SKM-1 treated with dmso at 0.1 percent for 144 hours (cell line): Measurements from ENCODE around the gene PFN3.
A peak's percentile ranks its signal among the peaks of the same experiment; 100 is the strongest.
"Not testable (repeated sequence)": the region's sequence is repeated elsewhere in the genome, so short reads cannot be mapped to it uniquely, and the experiment has no call there.

Experiments used
- DNase-seq: peaks from one replicate; lab custom pipeline; 2025; ENCODE audit not compliant: unreplicated experiment; lab: John Stamatoyannopoulos, UW

PFN3 gene

DNA sequence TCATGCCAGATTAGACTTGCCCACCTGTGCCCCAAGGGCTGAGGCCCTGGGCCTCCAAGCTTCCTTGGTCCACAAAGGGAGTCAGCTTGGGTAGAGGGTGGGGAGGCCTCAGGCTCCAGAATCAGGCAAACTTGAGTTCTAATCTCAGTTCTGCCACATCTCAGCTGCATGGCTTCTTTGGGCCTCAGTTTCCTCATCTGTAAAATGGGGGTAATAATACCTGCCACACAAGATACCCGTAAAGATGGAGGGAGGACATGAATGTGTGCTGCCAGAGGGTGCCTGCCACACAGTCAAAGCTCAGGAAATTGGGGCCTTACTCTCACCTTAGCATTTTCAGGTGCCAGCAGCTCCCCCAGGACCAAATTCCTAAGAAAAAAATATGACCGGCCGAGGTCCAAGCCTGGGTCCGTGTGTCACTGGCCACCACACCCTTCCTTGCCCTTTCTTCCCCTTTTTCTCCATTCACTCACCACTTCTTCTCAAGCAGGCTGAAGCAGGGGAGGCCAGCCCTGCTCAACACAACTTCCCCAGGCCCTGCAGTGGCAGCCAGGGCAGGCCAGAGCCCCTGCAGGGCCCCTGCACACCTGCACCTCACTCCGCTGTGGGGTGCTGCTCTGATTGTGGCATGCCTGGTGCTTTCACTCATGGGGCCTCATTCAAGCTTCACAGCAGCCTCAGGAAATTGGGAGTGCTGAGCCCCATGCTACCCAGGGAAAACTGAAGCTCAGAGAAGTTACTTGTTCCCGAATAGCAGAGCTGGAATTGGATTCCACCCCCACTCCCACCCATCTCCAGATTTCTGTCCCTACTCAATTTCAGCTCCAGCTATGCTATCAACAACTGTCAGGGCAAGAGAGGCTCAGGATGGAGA is 38.8 kb downstream of the PFN3 start:
- peak; percentile 72 for DNase-seq

GRCh38 chr5:177360740-177361139 is 39.7 kb downstream of the PFN3 start:
- DNase-seq: not testable (repeated sequence)

DNA sequence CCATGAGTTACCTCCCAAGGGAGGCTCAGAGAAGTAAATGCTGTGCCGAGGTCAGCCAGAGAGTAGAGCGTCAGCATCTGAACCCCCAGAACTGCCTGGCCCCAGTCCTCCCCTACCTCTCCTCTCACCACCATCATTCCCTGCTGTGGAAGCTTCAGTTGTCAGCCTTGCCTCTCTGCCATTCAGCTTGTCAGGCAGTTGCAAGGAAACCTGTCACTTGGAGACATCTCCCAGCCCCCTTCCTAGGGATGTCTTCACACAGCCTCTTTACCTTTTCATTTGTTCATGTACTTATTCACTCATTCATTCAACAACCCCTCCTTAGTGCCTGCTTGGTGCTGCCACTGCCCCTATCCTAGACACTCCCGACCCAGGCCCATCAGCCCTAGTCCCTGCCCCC is 40.6 kb downstream of the PFN3 start:
- DNase-seq: no peak

GRCh38 chr5:177359451-177359851 is 41.0 kb downstream of the PFN3 start:
- DNase-seq: no peak

DNA sequence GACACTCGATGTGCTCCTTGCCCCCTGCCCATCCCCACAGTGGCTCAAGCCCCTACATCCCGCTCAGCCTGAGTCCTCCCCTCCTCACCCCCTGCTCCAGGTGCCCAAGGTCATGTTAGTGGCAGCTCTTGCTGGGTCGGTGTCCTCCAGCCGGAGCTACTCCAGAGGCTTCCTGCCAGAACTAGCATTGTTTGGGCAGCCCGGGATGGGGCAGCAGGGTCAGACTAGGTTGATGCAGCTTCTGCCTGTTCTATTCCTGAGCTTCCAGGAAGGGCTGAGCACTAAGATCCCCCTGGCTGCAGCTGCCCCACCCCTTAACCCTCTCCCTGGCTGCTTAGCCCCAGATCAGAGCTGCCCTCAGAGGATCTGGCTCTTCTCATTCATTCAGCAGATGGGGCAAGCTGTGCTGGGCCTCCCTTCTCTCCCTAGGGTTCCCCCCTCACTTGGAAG is 42.1 kb downstream of the PFN3 start:
- DNase-seq: no peak

DNA sequence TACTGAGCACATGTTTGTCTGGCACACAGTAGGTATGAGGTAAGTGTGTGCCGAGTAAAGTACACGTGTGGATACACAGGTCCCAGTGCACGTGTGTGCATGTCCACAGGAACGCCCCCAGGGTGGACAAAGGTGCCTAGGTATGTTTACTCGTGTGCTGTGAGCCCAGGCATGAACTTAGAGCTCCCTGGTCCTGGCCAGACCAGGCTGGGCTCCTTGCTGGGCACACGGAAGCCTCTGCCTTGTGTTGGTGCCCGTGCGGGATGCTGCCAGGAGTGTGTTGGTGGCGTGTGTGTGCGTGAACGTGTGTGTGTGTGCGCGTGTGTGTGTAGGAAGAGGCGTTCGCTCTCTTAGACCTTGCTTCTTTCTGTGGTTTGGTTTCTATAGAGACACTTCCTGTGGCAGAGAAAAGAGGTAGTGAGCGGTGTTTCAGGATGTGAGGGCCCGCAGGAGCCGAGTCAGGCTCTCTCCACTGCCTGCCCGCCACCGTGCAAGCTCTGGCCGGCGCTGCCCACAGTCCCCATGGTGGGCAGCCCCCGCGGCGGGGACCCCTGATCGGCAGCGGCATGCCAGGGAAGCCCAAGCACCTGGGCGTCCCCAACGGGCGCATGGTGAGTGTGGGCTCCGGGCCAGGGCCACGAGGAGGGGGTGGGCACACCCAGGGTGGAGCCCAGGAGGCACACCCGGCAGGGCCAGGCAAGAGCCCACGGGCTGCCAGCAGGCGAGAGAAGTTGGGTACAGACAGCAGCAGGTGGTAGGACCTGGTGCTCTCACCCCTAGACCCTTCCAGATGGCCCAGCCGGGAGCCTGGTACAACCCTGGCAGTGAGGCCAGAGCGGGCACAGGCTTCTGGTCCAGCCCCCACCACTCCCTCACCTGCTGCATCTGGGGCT is 42.8 kb downstream of the PFN3 start, which contains the start of gene RGS14:
RGS14 (plus strand) TSS at position 466 of the 893 bp plus-strand sequence; CDS start at position 567, 101 bp downstream.
- DNase-seq: peak; percentile 96

- DNase-seq: no peak
Measured at GRCh38 chr5:177357146-177357458, 43.4 kb downstream of the PFN3 start.

DNA sequence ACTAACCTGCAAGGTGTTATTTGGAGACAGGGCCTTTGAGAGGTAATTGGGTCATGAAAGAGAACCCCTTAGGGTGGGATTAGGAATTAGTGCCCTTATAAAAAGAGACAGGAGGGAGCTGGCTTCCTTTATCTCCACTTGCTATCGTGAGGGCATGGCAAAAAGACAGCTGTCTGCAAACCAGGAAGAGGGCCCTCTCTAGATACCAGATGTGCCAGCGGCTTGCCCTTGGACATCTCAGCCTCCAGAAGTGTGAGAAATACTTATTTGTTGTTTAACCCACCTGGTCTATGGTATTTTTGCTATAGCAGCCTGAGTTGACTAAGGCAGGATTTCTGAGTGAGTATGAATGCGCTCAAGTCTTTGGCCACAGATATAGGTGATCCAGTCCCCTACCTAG is 43.7 kb downstream of the PFN3 start:
- no peak for DNase-seq

GRCh38 chr5:177355868-177356168 is 44.6 kb downstream of the PFN3 start:
- peak; percentile 28 for DNase-seq

DNA sequence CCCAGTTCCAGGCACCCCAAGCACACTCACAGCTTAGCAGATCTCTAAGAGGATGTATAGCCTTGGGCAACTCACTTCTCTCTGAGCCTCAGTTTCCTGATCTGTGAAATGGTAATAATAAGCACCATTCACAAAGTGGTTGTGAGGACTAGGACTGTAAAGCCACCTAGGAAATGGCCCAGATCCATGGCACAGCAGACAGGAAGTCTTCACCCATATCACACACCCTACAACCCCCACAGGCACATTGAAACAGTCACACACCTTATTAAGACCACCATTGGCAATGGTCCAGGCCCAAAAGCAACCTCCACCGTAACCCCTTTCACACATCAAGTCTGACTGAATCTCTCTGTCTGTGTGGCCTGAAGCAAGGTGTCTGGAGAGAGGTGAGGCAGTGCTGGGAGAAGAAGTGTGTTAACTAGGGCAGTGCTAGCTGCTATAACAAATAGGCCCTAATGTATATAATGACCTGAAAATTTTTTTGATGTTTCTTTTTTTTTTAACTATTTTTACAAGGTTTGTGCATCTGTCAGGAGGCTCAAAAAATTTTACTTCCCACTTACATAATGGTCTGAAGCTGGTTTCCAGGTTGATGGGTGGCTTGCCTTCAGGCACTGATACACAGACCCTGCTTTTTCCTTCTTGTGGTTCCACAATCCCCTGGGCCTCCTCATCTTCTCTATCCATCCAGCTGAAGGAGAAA is 45.1 kb downstream of the PFN3 start:
- DNase-seq: no peak

DNA sequence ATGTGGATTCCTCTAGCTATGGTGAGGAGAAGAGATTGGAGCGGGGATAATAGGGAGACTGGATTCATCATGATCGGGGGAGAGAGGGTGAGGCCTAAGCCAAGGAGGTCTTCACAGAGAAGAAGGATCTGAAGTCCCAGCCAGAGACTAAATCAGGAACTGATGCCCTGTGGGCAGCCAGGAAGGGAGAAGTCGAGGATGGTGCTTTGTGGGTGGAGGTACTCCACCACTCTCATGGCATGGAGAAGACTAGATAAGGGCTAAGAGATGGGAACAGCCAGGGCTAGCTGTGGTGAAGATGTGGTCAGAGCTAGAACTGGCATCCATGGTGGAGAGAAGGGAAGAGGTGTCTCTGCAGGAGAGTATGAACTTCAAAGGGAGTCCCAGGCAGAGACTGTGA is 45.8 kb downstream of the PFN3 start:
- no peak for DNase-seq

DNA sequence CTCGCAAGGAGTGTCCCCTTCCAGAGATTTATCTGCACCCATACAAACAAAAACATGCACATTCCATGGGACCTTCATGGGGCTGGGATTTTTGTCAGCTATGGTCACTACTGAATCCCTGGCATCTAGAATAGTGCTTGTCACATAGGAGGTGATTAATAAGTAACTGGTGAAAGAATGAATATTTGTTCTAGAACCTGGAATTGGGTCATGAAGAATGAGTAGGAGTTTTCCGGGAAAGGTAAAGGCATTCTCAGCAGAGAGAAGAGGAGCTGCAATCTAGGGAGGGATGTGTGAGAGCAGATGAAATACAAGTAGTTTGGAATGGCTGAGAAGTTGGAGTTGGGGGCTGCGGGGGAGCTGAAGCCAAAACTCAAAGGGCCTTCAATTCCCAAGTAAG is 46.2 kb downstream of the PFN3 start:
- no peak for DNase-seq

DNA sequence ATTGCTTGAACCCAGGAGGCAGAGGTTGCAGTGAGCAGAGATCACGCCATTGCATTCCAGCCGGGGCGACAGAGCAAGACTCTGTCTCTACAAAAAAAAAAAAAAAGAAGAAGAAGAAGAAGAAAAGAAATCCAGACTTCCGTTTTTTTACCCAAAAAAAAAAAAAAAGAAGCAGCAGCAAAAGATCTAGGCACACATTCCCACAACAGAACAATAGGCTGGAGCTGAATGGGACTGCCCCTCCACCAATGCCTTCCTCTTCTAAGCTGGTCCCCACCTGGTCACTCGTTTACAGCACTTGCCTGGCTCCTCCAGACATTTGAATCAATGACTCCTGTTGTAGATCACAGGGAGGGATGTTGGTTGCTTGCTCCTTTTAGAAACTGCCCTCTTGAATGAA is 47.4 kb downstream of the PFN3 start:
- DNase-seq: no peak

DNA sequence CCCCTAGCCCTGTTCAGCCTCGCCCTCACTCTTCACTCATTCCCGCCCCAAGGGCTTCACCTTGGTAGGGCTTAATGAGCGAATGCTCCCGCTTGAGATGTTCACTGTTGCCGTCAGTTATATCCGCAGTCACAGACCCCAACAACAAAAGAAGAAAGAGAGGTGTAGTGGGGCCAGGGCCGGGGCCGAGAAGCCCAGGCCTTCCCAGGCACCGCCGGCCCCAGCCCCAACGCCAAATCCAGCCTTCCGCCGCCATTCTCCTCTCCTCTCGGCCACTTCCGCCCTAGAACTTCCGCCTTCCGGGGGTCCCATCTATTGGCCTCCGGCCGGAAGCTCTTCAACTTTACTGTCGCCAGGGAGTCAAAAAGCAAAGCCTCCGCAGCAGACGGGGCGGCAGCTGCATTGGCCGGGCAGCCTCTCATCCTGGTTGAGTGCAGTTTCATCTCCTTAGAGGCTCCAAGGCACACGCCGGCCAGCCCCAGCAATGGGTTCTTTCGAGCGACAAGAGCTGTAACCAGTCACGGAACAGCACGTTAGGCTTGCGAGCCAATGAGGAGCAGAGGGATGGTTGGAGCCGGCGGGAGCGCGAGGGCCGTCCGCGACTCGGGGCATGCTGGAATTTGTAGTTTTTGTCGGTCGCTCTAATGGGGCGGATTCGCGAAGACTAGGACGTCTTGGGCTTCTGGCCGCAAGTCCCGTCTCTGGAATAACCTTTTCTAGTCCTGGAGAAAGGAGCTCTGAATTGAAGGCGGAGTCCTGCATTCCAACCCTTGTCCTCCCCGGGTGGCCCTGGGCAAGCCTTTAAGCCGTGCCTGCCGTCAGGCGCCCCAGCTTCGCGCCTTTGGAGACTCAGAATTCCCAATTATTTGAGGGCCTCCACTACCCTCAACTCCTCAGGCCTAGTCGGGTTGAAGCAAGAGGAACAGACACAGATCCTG is 48.8 kb downstream of the PFN3 start, which contains the start of gene LMAN2:
LMAN2 (minus strand) TSS at position 277 of the 938 bp plus-strand sequence; CDS start at position 256, 21 bp downstream.
- DNase-seq: peak; percentile 96

GRCh38 chr5:177350776-177351391 is 49.6 kb downstream of the PFN3 start:
- DNase-seq: no peak
